Liver (tissue), 3 donors: Measurements from ENCODE around the gene MYOF.

Source experiments
- EGR1 ChIP-seq, 2 donors: IDR thresholded peaks; 2 replicates each; pipeline ENCODE4 v1.6.1; 2016 to 2018; ENCODE audit warnings: antibody characterized with exemption in 2 of 2, low read depth in 2 of 2
- HNF4A ChIP-seq, 2 donors: conservative IDR thresholded peaks; 2 replicates each; pipeline ENCODE4 v1.6.1; 2016; ENCODE audit warnings: antibody characterized with exemption in 2 of 2, mild to moderate bottlenecking in 2 of 2
- JUND ChIP-seq, 2 donors: IDR thresholded peaks; 2 replicates each; pipeline ENCODE4 v1.6.1; 2016; ENCODE audit warnings: antibody characterized with exemption in 2 of 2
- SP1 ChIP-seq: IDR thresholded peaks from 2 replicates; pipeline ENCODE4 v1.6.1; 2018; ENCODE audit warnings: antibody characterized with exemption, mild to moderate bottlenecking
- TAF1 ChIP-seq: conservative IDR thresholded peaks from 2 replicates; pipeline ENCODE4 v1.6.1; 2016; ENCODE audit warnings: antibody characterized with exemption, mild to moderate bottlenecking
- TF ChIP-seq, protein P1 (sequence below): IDR thresholded peaks from 2 replicates; pipeline ENCODE4 v1.6.1; 2016; ENCODE audit warnings: antibody characterized with exemption
- TF ChIP-seq, protein P2 (sequence below): fragments of 150-350 bp; IDR thresholded peaks from 2 replicates; pipeline ENCODE4 v1.5.1; 2017; ENCODE audit warnings: improper control_type of control experiment, low read depth, low read length; ENCODE audit not compliant: missing input control
- TF ChIP-seq, protein P3 (sequence below): IDR thresholded peaks from 2 replicates; pipeline ENCODE4 v1.6.1; 2016; ENCODE audit warnings: antibody characterized with exemption, mild to moderate bottlenecking
- donor health status: healthy.
- donor health status: healthy.

DNA sequence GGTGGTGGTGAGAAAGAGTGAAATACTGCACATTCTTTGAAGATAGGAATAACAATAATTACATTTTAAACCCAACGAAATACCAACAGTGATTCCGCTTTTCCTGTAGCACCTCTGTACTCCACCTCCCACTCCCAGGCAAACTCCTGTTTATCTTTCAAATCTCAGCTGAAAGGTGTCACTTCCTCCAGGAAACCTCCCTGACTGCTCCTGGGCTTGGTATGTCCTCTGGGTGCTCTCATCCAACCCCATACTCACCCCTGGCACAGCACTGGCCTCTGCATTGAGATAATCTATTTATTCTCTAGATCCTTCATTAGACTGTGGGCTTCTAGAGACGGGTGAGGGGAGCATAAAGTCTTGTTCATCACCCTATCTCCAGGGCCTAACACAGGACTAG lies 148.0 kb downstream of the MYOF start:
- no peak for TF ChIP-seq HNF4A (conservative IDR thresholded peaks at IDR 0.05)
- TF ChIP-seq, protein P1, sequence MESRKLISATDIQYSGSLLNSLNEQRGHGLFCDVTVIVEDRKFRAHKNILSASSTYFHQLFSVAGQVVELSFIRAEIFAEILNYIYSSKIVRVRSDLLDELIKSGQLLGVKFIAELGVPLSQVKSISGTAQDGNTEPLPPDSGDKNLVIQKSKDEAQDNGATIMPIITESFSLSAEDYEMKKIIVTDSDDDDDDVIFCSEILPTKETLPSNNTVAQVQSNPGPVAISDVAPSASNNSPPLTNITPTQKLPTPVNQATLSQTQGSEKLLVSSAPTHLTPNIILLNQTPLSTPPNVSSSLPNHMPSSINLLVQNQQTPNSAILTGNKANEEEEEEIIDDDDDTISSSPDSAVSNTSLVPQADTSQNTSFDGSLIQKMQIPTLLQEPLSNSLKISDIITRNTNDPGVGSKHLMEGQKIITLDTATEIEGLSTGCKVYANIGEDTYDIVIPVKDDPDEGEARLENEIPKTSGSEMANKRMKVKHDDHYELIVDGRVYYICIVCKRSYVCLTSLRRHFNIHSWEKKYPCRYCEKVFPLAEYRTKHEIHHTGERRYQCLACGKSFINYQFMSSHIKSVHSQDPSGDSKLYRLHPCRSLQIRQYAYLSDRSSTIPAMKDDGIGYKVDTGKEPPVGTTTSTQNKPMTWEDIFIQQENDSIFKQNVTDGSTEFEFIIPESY = no peak
- no peak for TF ChIP-seq EGR1 (IDR thresholded peaks at IDR 0.05; ENCODE audit: low read depth in 2 of 2)
- TF ChIP-seq, protein P2, sequence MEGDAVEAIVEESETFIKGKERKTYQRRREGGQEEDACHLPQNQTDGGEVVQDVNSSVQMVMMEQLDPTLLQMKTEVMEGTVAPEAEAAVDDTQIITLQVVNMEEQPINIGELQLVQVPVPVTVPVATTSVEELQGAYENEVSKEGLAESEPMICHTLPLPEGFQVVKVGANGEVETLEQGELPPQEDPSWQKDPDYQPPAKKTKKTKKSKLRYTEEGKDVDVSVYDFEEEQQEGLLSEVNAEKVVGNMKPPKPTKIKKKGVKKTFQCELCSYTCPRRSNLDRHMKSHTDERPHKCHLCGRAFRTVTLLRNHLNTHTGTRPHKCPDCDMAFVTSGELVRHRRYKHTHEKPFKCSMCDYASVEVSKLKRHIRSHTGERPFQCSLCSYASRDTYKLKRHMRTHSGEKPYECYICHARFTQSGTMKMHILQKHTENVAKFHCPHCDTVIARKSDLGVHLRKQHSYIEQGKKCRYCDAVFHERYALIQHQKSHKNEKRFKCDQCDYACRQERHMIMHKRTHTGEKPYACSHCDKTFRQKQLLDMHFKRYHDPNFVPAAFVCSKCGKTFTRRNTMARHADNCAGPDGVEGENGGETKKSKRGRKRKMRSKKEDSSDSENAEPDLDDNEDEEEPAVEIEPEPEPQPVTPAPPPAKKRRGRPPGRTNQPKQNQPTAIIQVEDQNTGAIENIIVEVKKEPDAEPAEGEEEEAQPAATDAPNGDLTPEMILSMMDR = no peak
- no peak for TF ChIP-seq JUND (IDR thresholded peaks at IDR 0.05)
- no peak for TF ChIP-seq TAF1
- TF ChIP-seq SP1 = no peak
- TF ChIP-seq, protein P3, sequence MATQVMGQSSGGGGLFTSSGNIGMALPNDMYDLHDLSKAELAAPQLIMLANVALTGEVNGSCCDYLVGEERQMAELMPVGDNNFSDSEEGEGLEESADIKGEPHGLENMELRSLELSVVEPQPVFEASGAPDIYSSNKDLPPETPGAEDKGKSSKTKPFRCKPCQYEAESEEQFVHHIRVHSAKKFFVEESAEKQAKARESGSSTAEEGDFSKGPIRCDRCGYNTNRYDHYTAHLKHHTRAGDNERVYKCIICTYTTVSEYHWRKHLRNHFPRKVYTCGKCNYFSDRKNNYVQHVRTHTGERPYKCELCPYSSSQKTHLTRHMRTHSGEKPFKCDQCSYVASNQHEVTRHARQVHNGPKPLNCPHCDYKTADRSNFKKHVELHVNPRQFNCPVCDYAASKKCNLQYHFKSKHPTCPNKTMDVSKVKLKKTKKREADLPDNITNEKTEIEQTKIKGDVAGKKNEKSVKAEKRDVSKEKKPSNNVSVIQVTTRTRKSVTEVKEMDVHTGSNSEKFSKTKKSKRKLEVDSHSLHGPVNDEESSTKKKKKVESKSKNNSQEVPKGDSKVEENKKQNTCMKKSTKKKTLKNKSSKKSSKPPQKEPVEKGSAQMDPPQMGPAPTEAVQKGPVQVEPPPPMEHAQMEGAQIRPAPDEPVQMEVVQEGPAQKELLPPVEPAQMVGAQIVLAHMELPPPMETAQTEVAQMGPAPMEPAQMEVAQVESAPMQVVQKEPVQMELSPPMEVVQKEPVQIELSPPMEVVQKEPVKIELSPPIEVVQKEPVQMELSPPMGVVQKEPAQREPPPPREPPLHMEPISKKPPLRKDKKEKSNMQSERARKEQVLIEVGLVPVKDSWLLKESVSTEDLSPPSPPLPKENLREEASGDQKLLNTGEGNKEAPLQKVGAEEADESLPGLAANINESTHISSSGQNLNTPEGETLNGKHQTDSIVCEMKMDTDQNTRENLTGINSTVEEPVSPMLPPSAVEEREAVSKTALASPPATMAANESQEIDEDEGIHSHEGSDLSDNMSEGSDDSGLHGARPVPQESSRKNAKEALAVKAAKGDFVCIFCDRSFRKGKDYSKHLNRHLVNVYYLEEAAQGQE = no peak
